Left kidney (tissue), 1 donor: ENCODE data around the gene PLPP7. TPM values are rescaled to one million over a fixed set of nuclear protein-coding genes. Genes with fewer than 3 reads are reported as not detected.

Experiments
- polyA plus RNA-seq: library from polyadenylated mRNA; unstranded; fragments of 120-200 nt; gene quantifications from one replicate; pipeline ENCODE4 v1.2.1, GENCODE V29; 2013; ENCODE audit not compliant: insufficient read length

The PLPP7 gene
- polyA plus RNA-seq, 1 donor = 1.9 TPM

Other genes starting within 250 kb of the PLPP7 start
- gene AIF1L, start 193.2 kb upstream of the PLPP7 start, polyA plus RNA-seq = 347 TPM
- gene NUP214, start 164.1 kb upstream of the PLPP7 start, polyA plus RNA-seq = 75.2 TPM
- gene FAM78A, start 13.2 kb upstream of the PLPP7 start, polyA plus RNA-seq = 2.4 TPM
- gene PRRC2B, start 104.4 kb downstream of the PLPP7 start, polyA plus RNA-seq = 189 TPM
- gene POMT1, start 213.2 kb downstream of the PLPP7 start, polyA plus RNA-seq = 44.6 TPM
- gene UCK1, start 241.5 kb downstream of the PLPP7 start, polyA plus RNA-seq = 37.5 TPM